HG02759 (cell line): ENCODE results near the gene VPS37C.
A peak's percentile ranks its signal among the peaks of the same experiment; 100 is the strongest.
"Not testable (repeated sequence)": the region's sequence is repeated elsewhere in the genome, so short reads cannot be mapped to it uniquely, and the experiment has no call there.

Experiments used
- ATAC-seq: cut with Tn5 transposase; IDR thresholded peaks from one replicate; pipeline ENCODE4 v1.9.1; 2021; ENCODE audit warnings: mild to moderate bottlenecking, moderate library complexity; ENCODE audit not compliant: unreplicated experiment

Gene VPS37C

DNA sequence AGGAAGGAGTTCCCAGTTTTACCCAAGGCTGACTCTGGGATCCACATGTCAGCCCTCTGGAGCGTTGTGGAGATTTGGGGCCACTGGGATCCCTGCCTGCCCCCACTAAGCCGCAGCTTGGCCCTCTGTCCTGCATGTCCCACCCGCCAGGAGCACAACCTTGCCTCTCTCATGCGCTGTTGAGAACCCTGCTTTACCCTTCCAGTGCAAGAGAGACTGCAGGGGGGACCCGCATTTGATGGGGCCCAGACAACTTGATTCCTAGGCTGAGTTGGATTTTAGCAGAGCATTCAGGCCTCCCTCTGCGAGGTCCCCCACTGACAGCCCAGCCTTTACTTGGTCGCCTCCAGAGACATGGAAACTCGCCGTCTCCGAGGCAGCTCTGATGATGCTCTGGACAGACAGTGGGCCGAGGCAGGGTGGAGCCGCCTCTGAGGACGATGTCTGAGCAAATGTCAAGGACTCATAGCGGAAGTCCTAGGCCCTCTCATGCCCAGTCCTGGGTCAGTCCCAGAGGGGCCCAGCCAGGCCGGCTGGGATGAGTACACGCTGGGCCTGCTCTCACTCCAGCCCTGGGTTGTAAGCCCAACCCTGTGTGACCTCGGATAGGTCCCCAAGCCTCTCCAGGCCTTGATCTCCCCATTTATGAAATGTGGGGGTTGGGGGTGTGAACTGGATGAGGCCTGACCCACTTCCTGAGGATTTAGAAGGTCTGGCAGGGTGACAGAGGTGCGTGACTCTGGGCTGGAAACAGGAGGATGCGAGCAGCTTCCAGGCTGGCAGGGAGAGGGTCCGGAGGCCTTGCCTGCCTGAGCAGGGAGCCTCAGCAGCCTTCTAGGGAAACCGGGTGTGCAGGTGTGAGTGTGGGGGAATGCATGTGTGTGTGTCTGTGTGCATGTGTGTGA lies 58.3 kb downstream of the VPS37C start:
- no peak for ATAC-seq

DNA sequence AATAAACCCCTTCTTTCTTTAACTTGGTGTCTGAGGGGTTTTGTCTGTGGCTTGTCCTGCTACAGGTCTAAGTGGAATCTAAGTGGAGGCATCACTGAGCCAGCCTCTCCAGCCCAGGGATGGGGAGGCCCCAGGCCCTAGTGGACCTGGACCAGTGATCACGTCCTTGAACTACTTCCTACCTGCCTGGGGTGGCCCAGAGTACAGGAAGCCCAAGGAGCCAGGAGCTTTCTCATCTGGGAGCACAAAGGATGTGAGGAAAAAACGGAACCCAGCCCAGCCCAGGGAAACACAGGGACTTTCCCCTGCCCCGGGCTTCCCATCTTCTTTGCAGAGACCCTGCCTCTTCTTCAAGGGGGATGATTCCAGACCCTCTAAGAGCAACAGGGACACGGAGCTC lies 62.4 kb downstream of the VPS37C start:
- ATAC-seq: no peak

DNA sequence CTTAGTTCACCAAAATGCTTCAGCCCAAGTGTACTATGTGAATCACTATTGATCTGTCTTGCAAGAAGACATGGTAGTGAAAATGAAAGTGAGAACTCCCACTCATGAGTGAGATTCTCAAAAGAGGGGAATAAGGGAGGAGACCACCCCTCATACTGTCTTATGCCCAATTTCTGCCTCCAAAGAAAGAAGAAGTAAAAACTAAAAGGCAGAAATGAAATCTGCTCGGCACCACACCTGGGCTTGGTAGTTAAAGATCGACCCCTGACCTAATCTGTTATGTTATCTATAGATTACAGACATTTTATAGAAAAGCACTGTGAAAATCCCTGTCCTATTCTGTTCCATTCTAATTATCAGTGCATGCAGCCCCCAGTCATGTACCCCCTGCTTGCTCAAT lies 63.0 kb downstream of the VPS37C start:
- not testable (repeated sequence) for ATAC-seq

DNA sequence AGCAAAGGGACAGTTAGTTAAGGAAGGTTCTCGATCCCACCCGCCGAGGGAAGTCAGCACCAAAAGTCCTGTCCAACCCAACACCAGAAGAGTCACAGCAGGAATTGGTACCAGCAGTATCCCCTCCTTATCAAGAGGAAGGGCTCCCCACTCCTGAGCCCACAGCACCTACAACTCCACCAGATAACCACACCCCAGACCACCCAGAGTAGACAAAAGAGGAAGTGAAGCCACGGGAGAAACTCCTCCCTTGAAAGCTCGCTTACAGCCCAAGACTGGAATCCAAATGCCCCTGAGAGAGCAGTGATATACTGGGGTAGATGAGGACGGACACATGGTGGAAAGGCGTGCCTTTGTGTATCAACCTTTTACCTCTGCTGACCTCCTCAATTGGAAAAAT lies 66.2 kb downstream of the VPS37C start:
- ATAC-seq: no peak

DNA sequence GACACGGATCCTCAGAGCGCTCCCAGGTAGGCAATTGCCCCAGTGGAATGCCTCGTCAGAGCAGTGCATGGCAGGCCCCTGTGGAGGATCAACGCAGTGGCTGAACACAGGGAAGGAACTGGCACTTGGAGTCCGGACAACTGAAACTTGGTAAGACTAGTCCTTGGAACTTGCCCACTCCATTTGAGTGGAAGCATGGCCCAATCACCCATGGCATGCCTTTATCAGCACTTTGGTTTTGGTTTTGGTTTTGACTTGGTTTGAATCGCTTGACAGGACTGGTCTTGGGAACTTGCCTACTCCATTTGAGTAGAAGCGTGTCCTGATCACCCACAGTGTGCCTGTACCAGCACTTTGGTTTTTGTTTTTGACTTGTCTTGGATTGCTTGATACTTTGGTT lies 67.1 kb downstream of the VPS37C start:
- ATAC-seq: not testable (repeated sequence)

DNA sequence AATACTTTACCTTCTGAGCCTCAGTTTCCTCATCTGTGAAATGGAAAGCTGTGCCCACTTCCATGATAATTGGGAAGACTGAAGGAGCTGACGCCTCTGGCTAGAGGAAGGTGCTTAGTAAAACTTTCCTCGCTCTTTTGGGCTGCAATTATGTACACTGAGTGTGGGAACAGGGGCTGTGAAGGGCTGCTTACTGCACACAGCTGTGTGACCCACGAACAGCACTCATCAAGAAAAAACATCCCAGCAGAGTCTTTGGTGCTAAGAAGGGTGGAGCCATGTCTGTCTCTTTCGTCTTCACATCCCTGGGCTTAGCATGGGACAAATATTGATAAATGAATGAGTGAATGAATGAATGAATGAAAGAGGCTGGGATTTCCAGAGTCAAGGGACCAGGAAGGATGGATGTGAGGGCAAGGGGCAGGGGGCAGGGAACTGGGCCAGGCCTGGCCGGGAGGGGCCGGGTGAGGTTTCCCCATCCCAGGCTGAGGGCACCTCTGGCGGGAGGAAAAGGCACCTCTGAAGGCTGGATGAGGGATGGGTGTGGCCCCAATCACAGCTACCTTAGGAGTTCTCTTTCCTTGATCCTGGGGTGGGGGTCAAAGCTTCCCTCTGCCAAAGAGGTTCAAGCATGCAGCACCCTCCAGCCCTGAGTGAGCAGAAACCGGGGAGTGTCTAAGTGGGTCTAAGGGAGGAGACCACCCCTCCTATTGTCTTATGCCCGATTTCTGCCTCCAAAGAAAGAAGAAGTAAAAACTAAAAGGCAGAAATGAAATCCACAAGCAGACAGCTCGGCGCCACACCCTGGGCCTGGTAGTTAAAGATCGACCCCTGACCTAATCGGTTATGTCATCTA lies 68.1 kb downstream of the VPS37C start:
- ATAC-seq: no peak

DNA sequence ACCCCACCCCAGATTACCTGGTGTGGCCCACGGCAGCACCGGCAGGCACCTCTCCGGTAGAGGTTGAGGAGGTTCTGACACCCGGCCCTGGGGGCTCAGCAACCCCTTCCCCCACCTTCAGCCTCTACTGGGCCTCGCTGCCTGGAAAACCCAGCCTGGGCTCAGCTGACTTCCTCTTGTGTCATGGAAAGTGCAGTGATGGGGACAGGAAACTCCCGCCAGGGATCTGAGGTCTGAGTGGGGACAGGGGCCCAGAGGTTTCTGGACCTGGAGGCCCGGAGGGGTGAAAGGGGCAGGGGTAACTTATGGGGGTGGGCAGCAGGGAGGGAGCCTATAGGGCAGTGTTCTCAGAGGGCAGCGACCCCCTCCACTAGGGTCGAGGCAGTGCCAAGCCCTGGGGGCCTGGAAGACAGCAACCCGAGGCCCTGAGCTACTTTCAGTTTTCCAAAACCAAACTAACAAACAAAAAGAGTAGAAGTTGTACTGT lies 68.9 kb downstream of the VPS37C start:
- ATAC-seq: peak; percentile 76

DNA sequence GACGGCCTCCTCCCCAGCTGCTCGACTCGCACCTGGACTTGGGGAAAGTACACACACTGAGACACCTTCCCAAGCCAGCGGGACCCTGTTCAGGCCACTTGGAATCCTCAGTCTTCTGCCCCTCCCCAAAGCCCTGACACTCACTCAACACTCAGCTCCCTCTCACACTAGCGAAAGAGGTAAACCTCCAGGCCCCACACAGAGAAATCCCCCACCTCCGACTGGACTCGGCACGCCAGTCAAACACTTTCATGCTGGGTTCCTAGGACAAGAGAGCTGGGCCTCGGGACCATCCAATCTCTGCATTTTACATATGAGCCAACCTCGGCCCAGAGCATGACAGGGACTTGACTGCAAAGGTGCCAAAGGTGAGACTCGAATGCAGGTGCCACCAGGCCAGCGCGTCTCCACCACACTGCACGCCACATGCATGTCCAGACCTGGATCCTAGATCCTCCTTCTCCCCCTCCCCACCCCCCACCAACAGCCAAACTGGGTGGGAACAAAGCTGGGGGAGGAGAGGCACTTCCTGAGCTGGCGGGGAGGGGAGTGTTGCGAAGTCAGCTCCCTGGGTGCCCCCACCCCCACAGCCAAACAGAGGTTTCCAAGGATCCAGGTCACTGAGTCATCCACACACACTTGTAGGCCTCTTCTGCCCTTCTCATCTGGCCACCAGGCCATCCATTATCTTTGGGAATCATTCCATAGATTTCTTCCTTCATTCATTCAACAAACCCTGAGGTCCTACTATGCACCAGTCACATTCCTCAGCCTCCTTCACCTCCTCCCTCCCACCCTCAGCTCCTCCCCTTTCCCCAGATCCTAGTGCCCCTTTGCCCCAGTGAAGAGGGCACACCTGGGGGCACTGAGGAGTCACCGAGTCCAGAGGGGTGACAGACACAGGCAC lies 69.6 kb downstream of the VPS37C start:
- no peak for ATAC-seq

DNA sequence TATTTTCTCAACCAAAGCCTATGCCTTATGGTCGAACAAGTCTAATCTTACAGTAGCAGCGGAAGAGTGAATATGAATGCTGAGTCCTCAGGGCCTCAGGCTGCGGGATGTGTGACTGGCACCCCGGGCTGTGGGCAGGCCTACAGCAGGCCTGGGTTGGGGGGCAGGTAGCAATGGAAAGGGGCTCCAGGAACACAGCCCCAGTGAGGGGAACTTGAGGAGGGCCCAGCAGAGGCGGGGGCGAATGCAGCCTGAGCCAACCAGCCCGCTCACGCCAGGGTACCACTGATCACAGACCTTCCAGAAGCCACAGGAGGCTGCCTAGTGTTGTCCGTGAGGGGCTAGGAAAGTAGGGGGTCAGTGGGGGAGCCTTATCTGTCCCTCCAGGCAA lies 70.2 kb downstream of the VPS37C start:
- ATAC-seq: no peak

DNA sequence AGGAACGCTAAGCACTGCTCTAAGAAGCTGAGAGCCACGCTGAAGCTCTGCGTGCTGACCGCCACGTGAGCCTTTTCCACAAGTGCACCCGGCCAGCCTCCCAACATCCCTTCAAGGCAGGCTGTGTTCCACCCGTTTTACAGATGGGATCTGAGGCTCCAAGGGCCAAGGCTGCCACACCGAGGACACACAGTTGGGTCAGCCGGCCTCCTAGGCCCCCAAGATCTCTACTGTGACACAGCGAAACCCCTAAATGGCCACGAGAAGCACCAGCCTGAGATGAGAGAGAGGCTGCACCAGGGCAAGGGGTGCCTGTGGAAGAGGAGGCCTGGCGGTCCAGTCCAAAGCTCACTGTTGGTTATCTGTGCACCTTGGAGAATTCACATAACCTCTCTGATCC lies 70.7 kb downstream of the VPS37C start:
- no peak for ATAC-seq

DNA sequence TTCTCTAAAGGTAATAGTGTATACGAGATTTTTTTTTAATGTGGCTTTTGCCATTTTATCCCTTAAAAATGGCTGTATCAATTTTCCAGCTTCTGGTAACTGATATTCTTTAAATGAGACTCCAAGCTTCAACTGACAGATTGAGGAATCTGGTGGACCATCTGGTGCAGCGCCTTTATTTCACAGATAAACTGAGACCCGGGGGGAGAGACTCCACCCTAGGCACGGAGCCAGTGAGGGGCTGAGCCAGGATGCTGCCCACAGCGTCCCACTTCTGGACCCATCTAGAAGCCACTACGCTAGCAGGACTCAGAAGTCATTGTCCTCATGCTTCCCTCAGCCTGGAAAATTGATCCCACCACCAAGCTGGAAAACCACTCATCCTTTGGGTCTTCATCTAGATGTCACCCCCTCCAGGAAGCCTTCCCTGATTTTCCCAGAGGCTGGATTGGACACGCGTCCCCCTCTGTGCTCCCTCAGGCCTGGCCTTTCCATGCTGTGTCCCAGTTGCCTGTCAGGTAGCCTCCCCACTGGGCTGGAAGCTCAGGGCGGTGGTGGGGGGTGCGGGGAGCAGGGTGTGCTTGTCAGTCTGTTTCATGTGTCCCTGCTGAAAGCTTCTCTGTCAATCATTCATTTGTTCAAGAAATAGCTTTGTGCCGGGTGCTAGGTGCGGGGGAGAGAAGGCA lies 71.3 kb downstream of the VPS37C start:
- ATAC-seq: no peak

DNA sequence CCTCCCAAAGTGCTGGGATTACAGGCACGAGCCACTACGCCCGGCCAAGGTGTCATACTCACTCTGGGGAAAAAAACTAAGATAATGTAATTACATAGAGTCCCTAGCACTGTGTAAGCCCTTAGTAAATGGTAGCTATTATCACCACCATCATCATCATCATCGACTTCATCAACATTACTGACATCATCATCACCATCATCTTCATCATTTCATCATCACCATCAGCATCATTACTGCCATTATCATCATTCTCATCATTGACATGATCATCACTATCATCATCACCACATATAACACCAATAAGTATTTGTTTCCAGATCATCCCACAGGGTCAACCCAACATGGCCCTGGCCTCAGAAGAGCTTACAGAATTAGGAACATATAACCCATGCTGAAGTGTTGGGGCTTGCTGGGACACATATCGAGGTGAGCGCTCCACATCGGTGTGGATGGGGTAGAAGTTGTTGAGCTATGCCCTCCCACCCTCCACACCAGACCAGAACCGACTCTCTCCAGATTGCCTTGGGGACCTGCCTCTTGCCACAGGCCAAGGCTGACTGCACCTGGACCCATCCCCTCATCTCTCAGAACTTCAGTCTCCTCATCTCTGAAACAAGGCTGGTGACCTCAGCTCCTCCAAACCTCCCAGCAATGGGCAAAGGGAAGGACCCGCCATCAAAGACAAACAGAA lies 73.7 kb downstream of the VPS37C start:
- ATAC-seq: no peak

DNA sequence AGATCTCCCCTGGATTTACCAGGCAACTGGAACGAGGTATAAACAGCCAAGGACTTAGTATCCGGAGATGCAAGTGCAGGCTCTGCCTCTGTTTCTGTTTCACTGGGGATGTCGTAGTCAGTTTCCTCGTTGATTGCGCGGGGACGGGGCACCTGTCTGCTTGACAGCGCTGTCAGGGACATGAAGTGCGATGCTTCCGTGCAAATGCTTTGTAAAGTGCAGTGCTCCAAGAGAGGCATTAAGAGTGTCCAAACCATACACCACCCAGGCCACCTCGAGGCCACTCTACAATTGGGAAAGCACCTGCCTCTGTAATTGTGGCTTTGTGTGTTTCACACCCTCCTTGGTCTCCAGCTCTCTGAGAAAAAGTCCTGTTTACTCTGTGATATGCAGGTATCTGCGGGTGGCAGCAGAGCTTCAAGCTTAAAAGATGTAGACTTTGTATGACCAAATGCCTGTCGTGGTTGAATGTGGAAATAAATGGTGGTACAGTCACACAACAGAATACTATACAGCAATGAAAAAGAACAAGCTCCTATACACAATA lies 77.6 kb downstream of the VPS37C start:
- ATAC-seq: no peak

DNA sequence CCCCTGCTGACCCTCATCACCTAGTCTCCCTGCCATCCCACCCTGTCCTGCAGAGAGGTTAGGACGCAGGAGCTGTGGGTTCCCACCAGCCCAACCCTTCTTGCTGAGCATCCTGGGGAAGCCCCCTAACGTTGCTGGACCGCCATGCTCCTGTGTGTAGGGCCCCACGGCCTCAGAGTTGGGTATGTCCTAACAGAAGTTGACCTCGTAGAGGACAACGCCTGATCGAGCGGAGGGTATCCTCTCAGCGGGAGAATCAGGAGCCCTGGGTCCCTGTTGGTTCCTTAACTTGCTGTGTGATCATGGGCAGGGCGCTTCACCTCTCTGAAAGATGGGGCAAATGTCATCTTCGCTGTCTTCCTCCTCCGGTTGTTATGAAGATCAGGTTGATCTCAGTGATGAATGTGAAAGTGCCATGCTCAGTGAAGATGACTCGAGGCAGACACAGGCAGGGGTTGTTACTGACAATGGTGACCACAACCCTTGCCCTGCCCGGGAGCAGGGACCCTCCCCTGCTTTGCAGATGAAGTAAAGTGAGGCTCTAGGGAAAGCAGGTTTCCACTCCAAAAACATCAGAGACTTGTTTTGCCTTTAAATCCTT lies 78.2 kb downstream of the VPS37C start:
- ATAC-seq: no peak

DNA sequence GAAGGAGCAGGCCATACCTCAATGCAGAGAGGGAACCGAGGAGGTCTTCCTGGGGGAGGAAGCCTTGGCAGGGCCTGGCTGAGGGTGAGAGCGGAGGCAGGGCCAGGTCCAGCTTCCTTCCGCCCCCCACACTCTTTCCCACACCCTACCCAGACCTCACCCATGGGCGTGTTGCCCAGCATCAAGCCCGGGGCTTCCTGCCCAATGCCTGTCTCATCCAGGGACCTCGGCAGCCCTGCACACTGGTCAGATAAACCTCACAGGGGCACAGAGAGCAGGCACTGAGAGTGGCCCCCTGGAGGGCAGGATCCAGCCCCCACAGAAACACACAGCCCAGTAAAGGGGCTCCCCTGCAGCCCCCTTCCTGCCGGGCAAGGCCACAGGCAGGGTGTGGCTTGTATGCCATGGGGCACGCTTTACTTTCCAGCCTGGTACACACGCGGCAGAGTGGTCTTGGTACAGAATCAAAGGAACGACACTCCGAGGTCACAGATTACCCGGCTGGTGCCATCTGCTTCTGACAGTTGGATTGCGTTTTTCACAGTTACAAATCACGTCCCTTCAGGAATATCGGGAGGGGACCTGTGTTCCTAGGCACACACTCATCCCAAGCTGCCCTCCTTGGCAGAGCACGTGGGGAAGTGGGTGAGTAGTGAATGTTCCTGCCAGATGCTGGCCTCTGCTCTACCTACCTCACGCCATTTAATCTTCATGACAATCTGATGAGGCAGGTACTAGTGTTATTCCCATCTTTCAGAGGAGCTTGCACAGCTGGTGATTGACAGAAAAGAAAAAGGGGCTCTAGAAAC lies 79.0 kb downstream of the VPS37C start:
- ATAC-seq: no peak

DNA sequence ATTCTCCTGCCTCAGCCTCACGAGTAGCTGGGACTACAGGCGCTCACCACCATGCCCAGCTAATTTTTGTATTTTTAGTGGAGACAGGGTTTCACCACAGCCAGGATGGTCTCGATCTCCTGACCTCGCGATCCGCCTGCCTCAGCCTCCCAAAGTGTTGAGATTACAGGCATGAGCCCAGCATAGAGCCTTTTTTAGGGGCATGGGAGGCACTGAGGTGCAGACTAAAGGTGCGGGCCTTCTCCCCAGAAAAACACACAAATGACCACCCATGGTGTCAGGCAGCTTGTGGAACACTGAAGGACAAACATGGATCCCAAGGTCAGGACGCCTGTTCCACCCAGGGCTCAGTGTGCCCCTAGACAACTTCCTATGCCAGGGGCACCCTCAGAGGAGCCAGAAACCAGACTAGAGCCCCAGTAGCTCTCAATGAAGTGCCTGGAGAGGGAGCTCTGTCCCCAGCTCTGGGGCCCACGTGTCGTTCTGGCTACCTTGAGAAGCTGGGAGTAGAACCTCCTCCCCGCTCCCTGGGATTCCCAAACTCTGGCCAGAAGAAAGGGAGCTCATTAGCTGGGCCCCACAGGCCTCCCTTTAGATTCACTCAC lies 80.1 kb downstream of the VPS37C start:
- ATAC-seq: no peak

DNA sequence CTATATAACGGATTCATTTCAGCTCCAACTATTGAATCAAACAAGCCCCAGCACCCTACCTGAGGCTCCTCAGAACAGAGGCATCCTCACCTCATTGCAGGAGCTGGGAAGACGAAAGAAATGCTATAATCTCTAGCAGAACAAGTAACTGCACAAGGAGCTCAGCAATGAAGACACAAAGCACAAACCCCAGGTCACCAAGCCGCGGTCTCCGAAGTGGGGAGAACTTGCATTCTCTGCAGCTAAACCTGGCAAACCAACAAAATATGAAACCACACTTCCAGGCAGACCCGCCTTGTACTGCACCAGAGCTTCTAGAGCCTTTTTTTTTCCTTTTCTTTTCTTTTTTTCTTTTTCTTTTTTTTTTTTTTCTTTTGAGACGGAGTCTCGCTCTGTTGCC lies 80.7 kb downstream of the VPS37C start:
- ATAC-seq: no peak
